H9 (cell line): ENCODE data around the gene MCEMP1. TPM values are rescaled to one million over a fixed set of nuclear protein-coding genes. Genes with fewer than 3 reads are reported as not detected.

Experiments
- DNase-seq: peaks from one replicate; pipeline ENCODE4 v3.0.0-alpha.2; 2017
- H2AFZ ChIP-seq: one replicate; pipeline ENCODE4 v1.6.1; 2013; ENCODE audit warnings: mild to moderate bottlenecking, low read length, control low read depth, moderate library complexity
- H2AK5ac ChIP-seq: 2 replicates; pipeline ENCODE4 v1.6.1; 2013; ENCODE audit warnings: low read length, control low read depth, mixed read lengths; ENCODE audit not compliant: insufficient read length
- H2BK120ac ChIP-seq: one replicate; pipeline ENCODE4 v1.6.1; 2013; ENCODE audit warnings: low read depth, mild to moderate bottlenecking, low read length, control low read depth, inconsistent platforms; ENCODE audit not compliant: poor library complexity, severe bottlenecking
- H2BK12ac ChIP-seq: 2 replicates; pipeline ENCODE4 v1.6.1; 2013; ENCODE audit warnings: low read length, control low read depth, mixed read lengths, low read depth; ENCODE audit not compliant: insufficient read length
- H2BK15ac ChIP-seq: 2 replicates; pipeline ENCODE4 v1.6.1; 2013; ENCODE audit warnings: low read depth, low read length, control low read depth
- H2BK20ac ChIP-seq: one replicate; pipeline ENCODE4 v1.6.1; 2013; ENCODE audit warnings: low read depth, mild to moderate bottlenecking, low read length, control low read depth, inconsistent platforms; ENCODE audit not compliant: poor library complexity, severe bottlenecking
- H2BK5ac ChIP-seq: 2 replicates; pipeline ENCODE4 v1.6.1; 2013; ENCODE audit warnings: low read length, control low read depth, mixed read lengths; ENCODE audit not compliant: insufficient read length
- H3K14ac ChIP-seq: 2 replicates; pipeline ENCODE4 v1.6.1; 2013; ENCODE audit warnings: low read length, control low read depth; ENCODE audit not compliant: insufficient read depth
- H3K18ac ChIP-seq: 2 replicates; pipeline ENCODE4 v1.6.1; 2013; ENCODE audit warnings: low read depth, mild to moderate bottlenecking, mixed read lengths, low read length, control low read depth; ENCODE audit not compliant: insufficient read length
- H3K23ac ChIP-seq: 2 replicates; pipeline ENCODE4 v1.6.1; 2013; ENCODE audit warnings: low read length, control low read depth, mixed read lengths, low read depth; ENCODE audit not compliant: insufficient read length
- H3K23me2 ChIP-seq: 2 replicates; pipeline ENCODE4 v1.6.1; 2013; ENCODE audit warnings: low read depth, mild to moderate bottlenecking, mixed read lengths, low read length, control low read depth; ENCODE audit not compliant: insufficient read length, poor library complexity, severe bottlenecking
- H3K27ac ChIP-seq: 2 replicates; pipeline ENCODE4 v1.5.1; 2013; ENCODE audit warnings: low read length, control low read depth, mixed read lengths, low read depth; ENCODE audit not compliant: insufficient read length
- H3K27me3 ChIP-seq: 2 replicates; pipeline ENCODE4 v1.6.1; 2013; ENCODE audit warnings: low read length, control low read depth, inconsistent platforms; ENCODE audit not compliant: insufficient read depth
- H3K4ac ChIP-seq: 2 replicates; pipeline ENCODE4 v1.6.1; 2013; ENCODE audit warnings: low read depth, mild to moderate bottlenecking, control low read depth, inconsistent platforms, low read length, moderate library complexity
- H3K4me1 ChIP-seq: 2 replicates; pipeline ENCODE4 v1.6.1; 2013; ENCODE audit warnings: low read length, control low read depth, inconsistent platforms; ENCODE audit not compliant: insufficient read depth
- H3K4me2 ChIP-seq: 2 replicates; pipeline ENCODE4 v1.6.1; 2013; ENCODE audit warnings: low read length, control low read depth, mixed read lengths; ENCODE audit not compliant: insufficient read length, insufficient read depth
- H3K56ac ChIP-seq: 2 replicates; pipeline ENCODE4 v1.6.1; 2013; ENCODE audit warnings: low read depth, mild to moderate bottlenecking, mixed read lengths, low read length, control low read depth; ENCODE audit not compliant: insufficient read length
- H3K79me1 ChIP-seq: 2 replicates; pipeline ENCODE4 v1.6.1; 2013; ENCODE audit warnings: low read depth, mild to moderate bottlenecking, moderate library complexity, low read length, control low read depth, inconsistent platforms; ENCODE audit not compliant: insufficient read depth, poor library complexity, severe bottlenecking
- H3K79me2 ChIP-seq: 2 replicates; pipeline ENCODE4 v1.6.1; 2013; ENCODE audit warnings: low read length, control low read depth, inconsistent platforms; ENCODE audit not compliant: insufficient read depth
- H3K9ac ChIP-seq: 2 replicates; pipeline ENCODE4 v1.6.1; 2013; ENCODE audit warnings: low read length, control low read depth, mixed read lengths; ENCODE audit not compliant: insufficient read length; ENCODE audit errors: extremely low read depth
- H3K9me3 ChIP-seq: one replicate; pipeline ENCODE4 v1.6.1; 2013; ENCODE audit warnings: low read depth, low read length, inconsistent platforms; ENCODE audit not compliant: control insufficient read depth
- H3T11ph ChIP-seq: one replicate; pipeline ENCODE4 v1.6.1; 2013; ENCODE audit warnings: mild to moderate bottlenecking, low read length, control low read depth, inconsistent platforms
- H4K20me1 ChIP-seq: one replicate; pipeline ENCODE4 v1.6.1; 2013; ENCODE audit not compliant: control insufficient read depth, insufficient read length, insufficient read depth
- H4K5ac ChIP-seq: 2 replicates; pipeline ENCODE4 v1.6.1; 2013; ENCODE audit warnings: low read depth, mild to moderate bottlenecking, mixed read lengths, low read length, control low read depth; ENCODE audit not compliant: insufficient read length
- H4K8ac ChIP-seq: replicated peaks from 2 replicates; pipeline ENCODE4 v1.6.1; 2013; ENCODE audit warnings: low read length, control low read depth, mixed read lengths, low read depth; ENCODE audit not compliant: insufficient read length
- H4K91ac ChIP-seq: 2 replicates; pipeline ENCODE4 v1.6.1; 2013; ENCODE audit warnings: low read depth, mild to moderate bottlenecking, moderate library complexity, mixed read lengths, low read length, control low read depth; ENCODE audit not compliant: insufficient read length
- H3K27ac Mint-ChIP-seq, 3 experiments: 2 replicates in 2 of 3; 3 replicates in 1 of 3; pipeline ENCODE4 v1.8.0; 2020 to 2021; ENCODE audit warnings: mixed read lengths in 3 of 3, mild to moderate bottlenecking in 1 of 3, moderate library complexity in 1 of 3
- H3K27me3 Mint-ChIP-seq: 2 replicates; pipeline ENCODE4 v1.8.0; 2021; ENCODE audit warnings: low read depth, mild to moderate bottlenecking, moderate library complexity, mixed read lengths
- H3K36me3 Mint-ChIP-seq, 3 experiments: 2 replicates in 2 of 3; 3 replicates in 1 of 3; pipeline ENCODE4 v1.8.0; 2020 to 2021; ENCODE audit warnings: low read depth in 3 of 3, mixed read lengths in 3 of 3; ENCODE audit not compliant: insufficient read depth in 1 of 3
- H3K4me1 Mint-ChIP-seq, 2 experiments: 2 replicates each; pipeline ENCODE4 v1.8.0; 2020; ENCODE audit warnings: mixed read lengths in 2 of 2
- H3K4me3 Mint-ChIP-seq, 2 experiments: 2 replicates in 1 of 2; 3 replicates in 1 of 2; pipeline ENCODE4 v1.8.0; 2020 to 2021; ENCODE audit warnings: mild to moderate bottlenecking in 2 of 2, mixed read lengths in 2 of 2, moderate library complexity in 1 of 2
- H3K9me3 Mint-ChIP-seq, 2 experiments: 2 replicates in 1 of 2; 3 replicates in 1 of 2; pipeline ENCODE4 v1.8.0; 2020; ENCODE audit warnings: mild to moderate bottlenecking in 2 of 2, mixed read lengths in 2 of 2, moderate library complexity in 1 of 2
- CTCF ChIP-seq: fragments of 200-600 bp; sonication (generic); conservative IDR thresholded peaks from 3 replicates; pipeline ENCODE4 v1.8.0; 2021; ENCODE audit warnings: antibody characterized with exemption, mild to moderate bottlenecking
- WGBS: extraction: QIAGEN DNeasy Blood & Tissue Kit; methylation state at CpG from one replicate; pipeline ENCODE4 v1.1.7; 2013; ENCODE audit warnings: missing lambda C conversion rate, low lambda C conversion rate, mixed read lengths; ENCODE audit not compliant: insufficient read length; ENCODE audit errors: extremely low coverage; 5-methylcytosine and 5-hydroxymethylcytosine counted together
- total RNA-seq: library from RNA; stranded (reverse); gene quantifications from 2 replicates; pipeline ENCODE4 v1.2.1, GENCODE V29; 2021

Gene MCEMP1
- total RNA-seq, 1 experiment from 2014 or later, result not detected

GRCh38 chr19:7669641-7670040, 7.2 kb upstream of the MCEMP1 start:
- H3K4me1 Mint-ChIP-seq, result peaks cover 0 to 12% of the 10 kb centered on the region in 2 experiments; a peak in 3 of 4 replicates
- Histone ChIP-seq H2BK5ac (no peak overlapping the region), H3K14ac (no peak overlapping the region), H2BK120ac (no peak overlapping the region), H4K5ac (no peak overlapping the region), H4K20me1 (no peaks in the 10 kb centered on the region), H3K4ac (no peak overlapping the region), H3K9me3 (no peaks in the 10 kb centered on the region), H2BK20ac (no peak overlapping the region), H4K8ac (no peak overlapping the region), H3K4me2 (peak overlapping the region; percentile 57), H4K91ac (no peak overlapping the region), H3K18ac (no peak overlapping the region), H3K56ac (no peak overlapping the region), H3K27me3 (peaks cover 2% of the 10 kb centered on the region; the same call in 1 of the 2 replicates), H3K79me2 (no peaks in the 10 kb centered on the region), H2BK12ac (no peak overlapping the region), H3T11ph (no peak overlapping the region), H3K27ac (no peak overlapping the region), H2AK5ac (no peak overlapping the region), H3K4me1 (no peaks in the 10 kb centered on the region), H3K79me1 (no peaks in the 10 kb centered on the region), H2BK15ac (no peak overlapping the region), H3K23me2 (peaks cover 6% of the 10 kb centered on the region), H2AFZ (no peak overlapping the region), H3K23ac (no peak overlapping the region), H3K9ac (no peak overlapping the region)
- no peak overlapping the region for H3K27ac Mint-ChIP-seq
- peak overlapping the region; percentile 77 to 93 for H3K4me3 Mint-ChIP-seq
- no peaks in the 10 kb centered on the region; a peak in 1 of 7 replicates for H3K36me3 Mint-ChIP-seq
- DNase-seq, result no peak
- no peak for TF ChIP-seq CTCF
- no CpG with 5 or more reads among the region's 9 CpGs for WGBS
- peaks cover 0 to 7% of the 10 kb centered on the region in 2 experiments; a peak in 2 of 5 replicates for H3K9me3 Mint-ChIP-seq
- peaks cover 90% of the 10 kb centered on the region for H3K27me3 Mint-ChIP-seq
